IMR-90 (cell line): ENCODE data around the gene CDK11A. TPM values are rescaled to one million over a fixed set of nuclear protein-coding genes. Genes with fewer than 3 reads are reported as not detected.

ENCODE experiments used
- ATAC-seq: fragments of 200-7000 bp; cut with Tn5 transposase; 2 replicates; pipeline ENCODE4 v1.9.1; 2020; ENCODE audit warnings: low read depth, mild to moderate bottlenecking, moderate library complexity
- BruUV-seq: library from RNA; stranded (reverse); fragments of 400-500 nt; replicated peaks from 2 replicates; lab custom pipeline; 2021; lab: Mats Ljungman, UMichigan
- CTCF ChIA-PET: fragments of 300-600 bp; formaldehyde crosslinking; extraction: SDS; loops from one replicate; lab custom pipeline; 2021; ENCODE audit warnings: antibody characterized with exemption; lab: Yijun Ruan, JAX
- POLR2A ChIA-PET: fragments of 300-600 bp; sonication (Branson Sonifier 250); formaldehyde crosslinking; loops from one replicate; lab custom pipeline; 2022; ENCODE audit warnings: antibody characterized with exemption; ENCODE audit not compliant: unreplicated experiment; lab: Charles Lee
- DNase-seq: peaks from one replicate; pipeline ENCODE4 v3.0.0; 2013
- H2AFZ ChIP-seq: replicated peaks from 2 replicates; pipeline ENCODE3; 2013; ENCODE audit warnings: low read length, mild to moderate bottlenecking; ENCODE audit not compliant: poor library complexity
- H2AK5ac ChIP-seq: 2 replicates; pipeline ENCODE4 v1.6.1; 2013; ENCODE audit warnings: low read depth, low read length, inconsistent platforms
- H2AK9ac ChIP-seq: replicated peaks from 2 replicates; pipeline ENCODE3; 2013; ENCODE audit warnings: mild to moderate bottlenecking, low read depth, low read length, moderate library complexity; ENCODE audit not compliant: poor library complexity
- H2BK120ac ChIP-seq: 2 replicates; pipeline ENCODE4 v1.6.1; 2013; ENCODE audit warnings: low read depth, low read length, inconsistent platforms
- H2BK15ac ChIP-seq: 3 replicates; pipeline ENCODE4 v1.6.1; 2013; ENCODE audit warnings: low read depth, low read length, inconsistent platforms
- H2BK20ac ChIP-seq: 2 replicates; pipeline ENCODE4 v1.6.1; 2013; ENCODE audit warnings: low read depth, mild to moderate bottlenecking, inconsistent platforms, low read length, moderate library complexity
- H2BK5ac ChIP-seq: 2 replicates; pipeline ENCODE4 v1.6.1; 2013; ENCODE audit warnings: mild to moderate bottlenecking, low read depth, low read length, inconsistent platforms; ENCODE audit not compliant: poor library complexity, severe bottlenecking
- H3K14ac ChIP-seq: replicated peaks from 2 replicates; pipeline ENCODE4 v1.6.1; 2013; ENCODE audit warnings: low read depth, low read length, inconsistent platforms
- H3K18ac ChIP-seq: 2 replicates; pipeline ENCODE4 v1.6.1; 2013; ENCODE audit warnings: low read depth, low read length, control low read depth
- H3K23ac ChIP-seq: 2 replicates; pipeline ENCODE4 v1.6.1; 2013; ENCODE audit warnings: low read depth, low read length, inconsistent platforms
- H3K27ac ChIP-seq: 2 replicates; pipeline ENCODE4 v1.5.1; 2013; ENCODE audit warnings: mild to moderate bottlenecking, control low read depth, low read length; ENCODE audit not compliant: insufficient read depth
- H3K27me3 ChIP-seq: 2 replicates; pipeline ENCODE4 v1.6.1; 2013; ENCODE audit warnings: low read length; ENCODE audit not compliant: control insufficient read depth, insufficient read depth
- H3K36me3 ChIP-seq: 2 replicates; pipeline ENCODE4 v1.6.1; 2013; ENCODE audit warnings: low read length, mixed read lengths; ENCODE audit not compliant: control insufficient read depth, insufficient read depth
- H3K4ac ChIP-seq: 2 replicates; pipeline ENCODE4 v1.6.1; 2013; ENCODE audit warnings: low read depth, low read length, inconsistent platforms
- H3K4me1 ChIP-seq: 2 replicates; pipeline ENCODE4 v1.6.1; 2013; ENCODE audit warnings: low read length, mixed read lengths; ENCODE audit not compliant: control insufficient read depth, insufficient read depth
- H3K4me2 ChIP-seq: 2 replicates; pipeline ENCODE4 v1.6.1; 2013; ENCODE audit warnings: low read depth, mild to moderate bottlenecking, control low read depth, low read length, moderate library complexity
- H3K4me3 ChIP-seq: 2 replicates; pipeline ENCODE4 v1.5.1; 2013; ENCODE audit warnings: low read depth, mild to moderate bottlenecking, control low read depth, low read length, moderate library complexity; ENCODE audit not compliant: insufficient read depth
- H3K56ac ChIP-seq: 2 replicates; pipeline ENCODE4 v1.6.1; 2013; ENCODE audit warnings: low read length, inconsistent platforms; ENCODE audit not compliant: insufficient read depth; ENCODE audit errors: extremely low read depth
- H3K79me1 ChIP-seq, 2 experiments: 2 replicates each; pipeline ENCODE4 v1.6.1; 2013; ENCODE audit warnings: low read length in 2 of 2, inconsistent platforms in 1 of 2, low read depth in 1 of 2
- H3K9ac ChIP-seq: 2 replicates; pipeline ENCODE4 v1.6.1; 2013; ENCODE audit warnings: low read depth, low read length, control low read depth
- H3K9me1 ChIP-seq: 2 replicates; pipeline ENCODE4 v1.6.1; 2013; ENCODE audit warnings: low read length, inconsistent platforms; ENCODE audit not compliant: insufficient read depth
- H3K9me3 ChIP-seq: 2 replicates; pipeline ENCODE4 v1.6.1; 2013; ENCODE audit warnings: low read length; ENCODE audit not compliant: control insufficient read depth, insufficient read depth
- H4K20me1 ChIP-seq: 2 replicates; pipeline ENCODE4 v1.6.1; 2013; ENCODE audit warnings: low read length, inconsistent platforms; ENCODE audit not compliant: insufficient read depth
- H4K5ac ChIP-seq: 2 replicates; pipeline ENCODE4 v1.6.1; 2013; ENCODE audit warnings: mild to moderate bottlenecking, low read depth, low read length, control low read depth
- H4K8ac ChIP-seq, 2 experiments: 2 replicates each; pipeline ENCODE4 v1.6.1; 2013; ENCODE audit warnings: low read depth in 2 of 2, low read length in 2 of 2, control low read depth in 1 of 2, inconsistent platforms in 1 of 2
- H4K91ac ChIP-seq: 2 replicates; pipeline ENCODE4 v1.6.1; 2013; ENCODE audit warnings: low read depth, low read length, inconsistent platforms; ENCODE audit not compliant: insufficient read depth
- BHLHE40 ChIP-seq: fragments of 150-350 bp; IDR thresholded peaks from 2 replicates; pipeline ENCODE4 v1.6.1; 2016; ENCODE audit warnings: mild to moderate bottlenecking, low read depth, low read length
- CEBPB ChIP-seq: IDR thresholded peaks from 2 replicates; pipeline ENCODE4 v1.6.1; 2012; ENCODE audit warnings: low read depth, low read length, improper control_type of control experiment
- CHD1 ChIP-seq: IDR thresholded peaks from 2 replicates; pipeline ENCODE4 v1.6.1; 2012; ENCODE audit warnings: low read depth, low read length, improper control_type of control experiment
- FOS ChIP-seq: fragments of 150-350 bp; IDR thresholded peaks from 2 replicates; pipeline ENCODE4 v1.6.1; 2016; ENCODE audit warnings: low read depth, low read length
- MAFK ChIP-seq: IDR thresholded peaks from 2 replicates; pipeline ENCODE4 v1.6.1; 2012; ENCODE audit warnings: low read depth, low read length, improper control_type of control experiment
- MAZ ChIP-seq: IDR thresholded peaks from 2 replicates; pipeline ENCODE4 v1.6.1; 2012; ENCODE audit warnings: low read depth, mild to moderate bottlenecking, low read length, improper control_type of control experiment, moderate library complexity, borderline replicate concordance
- MXI1 ChIP-seq: IDR thresholded peaks from 2 replicates; pipeline ENCODE4 v1.6.1; 2012; ENCODE audit warnings: low read depth, mild to moderate bottlenecking, low read length, moderate library complexity, borderline replicate concordance
- NFE2L2 ChIP-seq: fragments of 150-350 bp; IDR thresholded peaks from 2 replicates; pipeline ENCODE4 v1.6.1; 2016; ENCODE audit warnings: low read depth, mild to moderate bottlenecking, low read length
- POLR2A ChIP-seq: IDR thresholded peaks from 2 replicates; pipeline ENCODE4 v1.6.1; 2012; ENCODE audit warnings: mild to moderate bottlenecking, low read depth, low read length
- RAD21 ChIP-seq: IDR thresholded peaks from 2 replicates; pipeline ENCODE4 v1.6.1; 2012; ENCODE audit warnings: low read length, improper control_type of control experiment
- RCOR1 ChIP-seq: IDR thresholded peaks from 2 replicates; pipeline ENCODE4 v1.6.1; 2012; ENCODE audit warnings: mild to moderate bottlenecking, low read length, improper control_type of control experiment; ENCODE audit not compliant: insufficient replicate concordance
- RFX5 ChIP-seq: IDR thresholded peaks from 2 replicates; pipeline ENCODE4 v1.8.0; 2012; ENCODE audit warnings: low read depth, mild to moderate bottlenecking, low read length, moderate library complexity
- SMC3 ChIP-seq: fragments of 150-350 bp; IDR thresholded peaks from 2 replicates; pipeline ENCODE4 v1.6.1; 2016; ENCODE audit warnings: low read depth, mild to moderate bottlenecking, antibody characterized with exemption, low read length, moderate library complexity
- WGBS, 2 experiments: methylation state at CpG; one replicate each; pipeline versions ENCODE4 v1.1.5 to v1.1.7; 2013; ENCODE audit warnings: missing lambda C conversion rate in 2 of 2; ENCODE audit not compliant: insufficient read length in 1 of 2; ENCODE audit errors: extremely low coverage in 2 of 2; 5-methylcytosine and 5-hydroxymethylcytosine counted together
- dilution Hi-C: fragments of 300-500 bp; cut with HindIII; formaldehyde crosslinking; loops from one replicate; pipeline ENCODE4 v1.14.3; 2018; ENCODE audit warnings: low sequenced_read_pairs; ENCODE audit not compliant: unreplicated experiment
- in situ Hi-C: fragments of 300-500 bp; cut with MboI; formaldehyde crosslinking; loops from 3 replicates; pipeline ENCODE4 v1.14.3; 2019; ENCODE audit warnings: low sequenced_read_pairs, inconsistent platforms, mixed read lengths
- intact Hi-C: fragments of 100-400 bp; cut with micrococcal nuclease; formaldehyde crosslinking; loops from 2 replicates; pipeline ENCODE4 v1.10.0; 2022
- polyA plus RNA-seq, 3 experiments: library from polyadenylated mRNA; depleted of rRNA; stranded (reverse); fragments of >200 nt; gene quantifications; 2 replicates each; pipeline ENCODE4 v1.2.3, GENCODE V29; 2012; ENCODE audit warnings: low replicate concordance in 1 of 3
- total RNA-seq: library from RNA; depleted of rRNA; stranded (reverse); fragments of >200 nt; gene quantifications from 2 replicates; pipeline ENCODE4 v1.2.3, GENCODE V29; 2012
- TF ChIP-seq, protein P1 (sequence below): fragments of 150-350 bp; IDR thresholded peaks from 2 replicates; pipeline ENCODE4 v1.6.1; 2017; ENCODE audit warnings: mild to moderate bottlenecking, antibody characterized with exemption, low read length, low read depth
- TF ChIP-seq, protein P2 (sequence below): fragments of 150-350 bp; IDR thresholded peaks from 2 replicates; pipeline ENCODE4 v1.6.1; 2016; ENCODE audit warnings: low read depth, mild to moderate bottlenecking, low read length, moderate library complexity, borderline replicate concordance
- TF ChIP-seq, protein P3 (sequence below): conservative IDR thresholded peaks from 2 replicates; pipeline ENCODE4 v1.5.1; 2012; ENCODE audit warnings: mild to moderate bottlenecking, low read depth, low read length, improper control_type of control experiment

Gene CDK11A
- total and polyA plus RNA-seq, 2 of the 4 experiments (the other 2 are of a cell fraction), result 1.8 to 20.0 TPM

DNA sequence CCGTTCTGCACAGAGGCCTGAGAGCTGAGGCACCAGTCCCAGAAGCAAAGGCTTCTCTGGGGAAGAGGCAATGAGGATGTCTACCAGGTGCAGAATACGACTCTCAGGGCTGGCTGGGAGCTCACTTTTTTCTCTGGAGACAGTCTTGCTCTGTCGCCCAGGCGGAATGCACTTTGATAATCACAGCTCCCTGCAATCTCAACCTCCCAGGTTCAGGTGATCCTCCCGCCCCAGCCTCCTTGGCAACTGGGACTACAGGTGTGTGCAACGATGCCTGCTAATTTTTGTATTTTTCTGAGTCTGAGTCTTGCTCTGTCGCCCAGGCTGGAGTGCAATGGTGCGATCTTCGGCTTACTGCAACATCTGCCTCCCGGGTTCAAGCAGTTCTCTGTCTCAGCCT is 36.6 kb upstream of the CDK11A start:
- no peaks in the 10 kb centered on the region for H3K9me3 ChIP-seq
- H3K4me3 ChIP-seq, result no peak overlapping the region
- no peak overlapping the region for H3K27ac ChIP-seq
- WGBS, 2 experiments, result 92% methylated on average over 5 of the region's 10 CpGs; no CpG with 5 or more reads in 1 of the 2 experiments
- no peaks in the 10 kb centered on the region for H3K4me1 ChIP-seq
- DNase-seq (no peak), ATAC-seq (no peak)
- no peak overlapping the region for H3K18ac ChIP-seq
- H3K9me1 ChIP-seq, result no peaks in the 10 kb centered on the region; the same call in 1 of the 2 replicates
- dilution Hi-C loops, result no loop called here
- intact Hi-C loops, result no loop called here
- no peak overlapping the region for H3K23ac ChIP-seq
- no peak overlapping the region for H2BK120ac ChIP-seq
- H2BK20ac ChIP-seq, result no peak overlapping the region
- H2AFZ ChIP-seq, result no peak overlapping the region
- no peak overlapping the region for H4K5ac ChIP-seq
- H4K8ac ChIP-seq, result no peak overlapping the region
- no peak overlapping the region for H2BK15ac ChIP-seq
- in situ Hi-C loops, result no loop called here
- H3K4me2 ChIP-seq, result no peak overlapping the region
- H3K56ac ChIP-seq, result no peak overlapping the region
- H2AK9ac ChIP-seq, result no peak overlapping the region
- H3K14ac ChIP-seq, result no peak overlapping the region
- H3K79me1 ChIP-seq, result peaks cover 12 to 46% of the 10 kb centered on the region in 2 experiments
- peaks cover 16% of the 10 kb centered on the region for H4K20me1 ChIP-seq
- peaks cover 60% of the 10 kb centered on the region for H3K36me3 ChIP-seq
- POLR2A ChIA-PET, result no interaction called here
- no peak overlapping the region for H4K91ac ChIP-seq
- TF ChIP-seq RFX5, result no peak
- no peak for TF ChIP-seq CEBPB
- TF ChIP-seq SMC3, result no peak
- TF ChIP-seq NFE2L2, result no peak
- TF ChIP-seq, protein P1, sequence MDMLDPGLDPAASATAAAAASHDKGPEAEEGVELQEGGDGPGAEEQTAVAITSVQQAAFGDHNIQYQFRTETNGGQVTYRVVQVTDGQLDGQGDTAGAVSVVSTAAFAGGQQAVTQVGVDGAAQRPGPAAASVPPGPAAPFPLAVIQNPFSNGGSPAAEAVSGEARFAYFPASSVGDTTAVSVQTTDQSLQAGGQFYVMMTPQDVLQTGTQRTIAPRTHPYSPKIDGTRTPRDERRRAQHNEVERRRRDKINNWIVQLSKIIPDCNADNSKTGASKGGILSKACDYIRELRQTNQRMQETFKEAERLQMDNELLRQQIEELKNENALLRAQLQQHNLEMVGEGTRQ, result no peak
- TF ChIP-seq, protein P2, sequence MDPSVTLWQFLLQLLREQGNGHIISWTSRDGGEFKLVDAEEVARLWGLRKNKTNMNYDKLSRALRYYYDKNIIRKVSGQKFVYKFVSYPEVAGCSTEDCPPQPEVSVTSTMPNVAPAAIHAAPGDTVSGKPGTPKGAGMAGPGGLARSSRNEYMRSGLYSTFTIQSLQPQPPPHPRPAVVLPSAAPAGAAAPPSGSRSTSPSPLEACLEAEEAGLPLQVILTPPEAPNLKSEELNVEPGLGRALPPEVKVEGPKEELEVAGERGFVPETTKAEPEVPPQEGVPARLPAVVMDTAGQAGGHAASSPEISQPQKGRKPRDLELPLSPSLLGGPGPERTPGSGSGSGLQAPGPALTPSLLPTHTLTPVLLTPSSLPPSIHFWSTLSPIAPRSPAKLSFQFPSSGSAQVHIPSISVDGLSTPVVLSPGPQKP, result no peak
- TF ChIP-seq RCOR1, result no peak
- no peak for TF ChIP-seq FOS
- TF ChIP-seq MAFK, result no peak
- no peak for TF ChIP-seq RAD21
- TF ChIP-seq MXI1, result no peak
- TF ChIP-seq, protein P3, sequence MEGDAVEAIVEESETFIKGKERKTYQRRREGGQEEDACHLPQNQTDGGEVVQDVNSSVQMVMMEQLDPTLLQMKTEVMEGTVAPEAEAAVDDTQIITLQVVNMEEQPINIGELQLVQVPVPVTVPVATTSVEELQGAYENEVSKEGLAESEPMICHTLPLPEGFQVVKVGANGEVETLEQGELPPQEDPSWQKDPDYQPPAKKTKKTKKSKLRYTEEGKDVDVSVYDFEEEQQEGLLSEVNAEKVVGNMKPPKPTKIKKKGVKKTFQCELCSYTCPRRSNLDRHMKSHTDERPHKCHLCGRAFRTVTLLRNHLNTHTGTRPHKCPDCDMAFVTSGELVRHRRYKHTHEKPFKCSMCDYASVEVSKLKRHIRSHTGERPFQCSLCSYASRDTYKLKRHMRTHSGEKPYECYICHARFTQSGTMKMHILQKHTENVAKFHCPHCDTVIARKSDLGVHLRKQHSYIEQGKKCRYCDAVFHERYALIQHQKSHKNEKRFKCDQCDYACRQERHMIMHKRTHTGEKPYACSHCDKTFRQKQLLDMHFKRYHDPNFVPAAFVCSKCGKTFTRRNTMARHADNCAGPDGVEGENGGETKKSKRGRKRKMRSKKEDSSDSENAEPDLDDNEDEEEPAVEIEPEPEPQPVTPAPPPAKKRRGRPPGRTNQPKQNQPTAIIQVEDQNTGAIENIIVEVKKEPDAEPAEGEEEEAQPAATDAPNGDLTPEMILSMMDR, result no peak
- TF ChIP-seq BHLHE40, result no peak
- no peak for TF ChIP-seq POLR2A
- no peak for TF ChIP-seq MAZ
- TF ChIP-seq CHD1, result no peak
- no TSS peak for BruUV-seq
- H2AK5ac ChIP-seq, result no peak overlapping the region
- H3K27me3 ChIP-seq, result no peaks in the 10 kb centered on the region
- H3K4ac ChIP-seq, result no peak overlapping the region
- no peak overlapping the region for H3K9ac ChIP-seq
- CTCF ChIA-PET, result no interaction called here
- no peak overlapping the region for H2BK5ac ChIP-seq
